Duodenal mucosa (tissue), 2 donors: ENCODE data around the gene ITCH.

Experiments used
- H3K27ac ChIP-seq: one replicate; pipeline ENCODE4 v1.7.0; 2013; ENCODE audit warnings: low read depth, low read length
- H3K27me3 ChIP-seq, 2 donors: one replicate each; pipeline ENCODE4 v1.7.0; 2013; ENCODE audit warnings: low read length in 2 of 2, control low read depth in 1 of 2; ENCODE audit not compliant: insufficient read depth in 2 of 2, control insufficient read depth in 1 of 2
- H3K36me3 ChIP-seq, 2 donors: one replicate each; pipeline ENCODE4 v1.7.0; 2013; ENCODE audit warnings: low read length in 2 of 2, control low read depth in 1 of 2; ENCODE audit not compliant: insufficient read depth in 2 of 2, control insufficient read depth in 1 of 2
- H3K4me1 ChIP-seq, 2 donors: one replicate each; pipeline ENCODE4 v1.7.0; 2013; ENCODE audit warnings: low read length in 2 of 2, control low read depth in 1 of 2; ENCODE audit not compliant: insufficient read depth in 2 of 2, control insufficient read depth in 1 of 2
- H3K4me3 ChIP-seq, 2 donors: one replicate each; pipeline ENCODE4 v1.7.0; 2013; ENCODE audit warnings: low read length in 2 of 2, low read depth in 1 of 2
- H3K9ac ChIP-seq, 2 donors: one replicate each; pipeline ENCODE4 v1.7.0; 2013; ENCODE audit warnings: low read length in 2 of 2, low read depth in 1 of 2
- H3K9me3 ChIP-seq, 2 donors: one replicate each; pipeline ENCODE4 v1.7.0; 2013; ENCODE audit warnings: low read length in 2 of 2, control low read depth in 1 of 2; ENCODE audit not compliant: control insufficient read depth in 1 of 2

The ITCH gene

GRCh38 chr20:34525342-34525708, 162.3 kb downstream of the ITCH start:
- Histone ChIP-seq H3K27me3 (no peaks in the 10 kb centered on the region), H3K4me1 (peaks cover 39 to 42% of the 10 kb centered on the region in 2 donors), H3K36me3 (peaks cover 25 to 33% of the 10 kb centered on the region in 2 donors), H3K9ac (peak overlapping the region in 1 of 2 donors; percentile 44), H3K27ac (peak overlapping the region; percentile 69), H3K9me3 (no peaks in the 10 kb centered on the region), H3K4me3 (no peak overlapping the region)

GRCh38 chr20:34525709-34526416, 162.8 kb downstream of the ITCH start:
- no peaks in the 10 kb centered on the region for H3K27me3 ChIP-seq
- peak overlapping the region; percentile 69 for H3K27ac ChIP-seq
- H3K9ac ChIP-seq, result peak overlapping the region in 1 of 2 donors; percentile 44
- no peaks in the 10 kb centered on the region for H3K9me3 ChIP-seq
- H3K4me3 ChIP-seq, result no peak overlapping the region
- peaks cover 41 to 45% of the 10 kb centered on the region in 2 donors for H3K4me1 ChIP-seq
- H3K36me3 ChIP-seq, result peaks cover 27 to 38% of the 10 kb centered on the region in 2 donors

- Histone ChIP-seq H3K36me3 (peaks cover 28 to 43% of the 10 kb centered on the region in 2 donors), H3K27me3 (no peaks in the 10 kb centered on the region), H3K27ac (peak overlapping the region; percentile 69), H3K9me3 (no peaks in the 10 kb centered on the region), H3K9ac (peak overlapping the region; percentile 1 to 8), H3K4me1 (peaks cover 44 to 51% of the 10 kb centered on the region in 2 donors), H3K4me3 (no peak overlapping the region)
Measured at GRCh38 chr20:34526466-34526865, 163.4 kb downstream of the ITCH start.

GRCh38 chr20:34527016-34527415, 163.9 kb downstream of the ITCH start:
- Histone ChIP-seq H3K9me3 (no peaks in the 10 kb centered on the region), H3K27ac (no peak overlapping the region), H3K4me3 (no peak overlapping the region), H3K9ac (no peak overlapping the region), H3K27me3 (no peaks in the 10 kb centered on the region), H3K36me3 (peaks cover 30 to 49% of the 10 kb centered on the region in 2 donors), H3K4me1 (peaks cover 44 to 50% of the 10 kb centered on the region in 2 donors)

- Histone ChIP-seq H3K9ac (no peak overlapping the region), H3K4me1 (peaks cover 34% of the 10 kb centered on the region in 2 donors), H3K36me3 (peaks cover 38 to 64% of the 10 kb centered on the region in 2 donors), H3K9me3 (no peaks in the 10 kb centered on the region), H3K27ac (no peak overlapping the region), H3K27me3 (no peaks in the 10 kb centered on the region), H3K4me3 (no peak overlapping the region)
Measured at GRCh38 chr20:34528921-34529297, 165.8 kb downstream of the ITCH start.

GRCh38 chr20:34529742-34530141, 166.7 kb downstream of the ITCH start:
- H3K4me1 ChIP-seq, result peaks cover 34% of the 10 kb centered on the region in 2 donors
- no peaks in the 10 kb centered on the region for H3K27me3 ChIP-seq
- H3K9ac ChIP-seq, result no peak overlapping the region
- H3K27ac ChIP-seq, result no peak overlapping the region
- no peaks in the 10 kb centered on the region for H3K9me3 ChIP-seq
- H3K36me3 ChIP-seq, result peaks cover 46 to 71% of the 10 kb centered on the region in 2 donors
- H3K4me3 ChIP-seq, result no peak overlapping the region

- peaks cover 30% of the 10 kb centered on the region in 2 donors for H3K4me1 ChIP-seq
- H3K9me3 ChIP-seq, result no peaks in the 10 kb centered on the region
- H3K27ac ChIP-seq, result no peak overlapping the region
- H3K27me3 ChIP-seq, result no peaks in the 10 kb centered on the region
- H3K9ac ChIP-seq, result no peak overlapping the region
- peaks cover 52 to 77% of the 10 kb centered on the region in 2 donors for H3K36me3 ChIP-seq
- no peak overlapping the region for H3K4me3 ChIP-seq
Measured at GRCh38 chr20:34530342-34530741, 167.3 kb downstream of the ITCH start.

- Histone ChIP-seq H3K9ac (no peak overlapping the region), H3K36me3 (peaks cover 59 to 85% of the 10 kb centered on the region in 2 donors), H3K27ac (no peak overlapping the region), H3K27me3 (no peaks in the 10 kb centered on the region), H3K4me3 (no peak overlapping the region), H3K9me3 (no peaks in the 10 kb centered on the region), H3K4me1 (peaks cover 16 to 18% of the 10 kb centered on the region in 2 donors)
Measured at GRCh38 chr20:34531608-34532265, 168.7 kb downstream of the ITCH start.

- Histone ChIP-seq H3K4me1 (peaks cover 15 to 17% of the 10 kb centered on the region in 2 donors), H3K27ac (no peak overlapping the region), H3K36me3 (peaks cover 59 to 85% of the 10 kb centered on the region in 2 donors), H3K9ac (no peak overlapping the region), H3K27me3 (no peaks in the 10 kb centered on the region), H3K9me3 (no peaks in the 10 kb centered on the region), H3K4me3 (no peak overlapping the region)
Measured at GRCh38 chr20:34532320-34532719, 169.2 kb downstream of the ITCH start.

- H3K36me3 ChIP-seq, result peaks cover 58 to 85% of the 10 kb centered on the region in 2 donors
- no peaks in the 10 kb centered on the region for H3K27me3 ChIP-seq
- H3K4me3 ChIP-seq, result no peak overlapping the region
- H3K9me3 ChIP-seq, result no peaks in the 10 kb centered on the region
- H3K9ac ChIP-seq, result no peak overlapping the region
- H3K27ac ChIP-seq, result no peak overlapping the region
- peaks cover 15 to 17% of the 10 kb centered on the region in 2 donors for H3K4me1 ChIP-seq
Measured at GRCh38 chr20:34532756-34533155, 169.7 kb downstream of the ITCH start.
